H1 (cell line): ENCODE results near the gene FAM181A. TPM values are rescaled to one million over a fixed set of nuclear protein-coding genes. Genes with fewer than 3 reads are reported as not detected.

Experiments used
- MAFK ChIP-seq: IDR thresholded peaks from 2 replicates; pipeline ENCODE4 v1.6.1; 2012; ENCODE audit warnings: low read depth, mild to moderate bottlenecking, improper control_type of control experiment, low read length
- NRF1 ChIP-seq: IDR thresholded peaks from 2 replicates; pipeline ENCODE4 v1.6.1; 2011; ENCODE audit warnings: mild to moderate bottlenecking, low read depth, low read length, improper control_type of control experiment
- SRF ChIP-seq: IDR thresholded peaks from 2 replicates; pipeline ENCODE4 v1.6.1; 2011; ENCODE audit warnings: mild to moderate bottlenecking, low read depth, low read length, moderate library complexity
- polyA plus RNA-seq, 7 experiments: library from polyadenylated mRNA; depleted of rRNA in 3 of 7; stranded (reverse) in 5 of 7; unstranded in 2 of 7; fragments of >200 nt in 5 of 7; fragments of 200-250 nt in 2 of 7; gene quantifications; 1 replicate in 5 of 7; 2 replicates in 1 of 7; 4 replicates in 1 of 7; pipeline versions ENCODE4 v1.2.1 to v1.2.3, GENCODE V29; 2011 to 2013; ENCODE audit warnings: missing spikeins in 2 of 7, mixed read lengths in 2 of 7
- total RNA-seq: library from RNA; stranded (reverse); fragmentation: NEBNext Ultra II Directional; extraction: Animal tissue kit (Norgen Biotek cat#: 25700); gene quantifications from 2 replicates; pipeline ENCODE4 v1.2.1, GENCODE V29; 2021

The FAM181A gene
- total and polyA plus RNA-seq, 2 of the 8 experiments (the other 6 are each of a cell fraction or from before 2014, with no cell fraction given) = not detected

DNA sequence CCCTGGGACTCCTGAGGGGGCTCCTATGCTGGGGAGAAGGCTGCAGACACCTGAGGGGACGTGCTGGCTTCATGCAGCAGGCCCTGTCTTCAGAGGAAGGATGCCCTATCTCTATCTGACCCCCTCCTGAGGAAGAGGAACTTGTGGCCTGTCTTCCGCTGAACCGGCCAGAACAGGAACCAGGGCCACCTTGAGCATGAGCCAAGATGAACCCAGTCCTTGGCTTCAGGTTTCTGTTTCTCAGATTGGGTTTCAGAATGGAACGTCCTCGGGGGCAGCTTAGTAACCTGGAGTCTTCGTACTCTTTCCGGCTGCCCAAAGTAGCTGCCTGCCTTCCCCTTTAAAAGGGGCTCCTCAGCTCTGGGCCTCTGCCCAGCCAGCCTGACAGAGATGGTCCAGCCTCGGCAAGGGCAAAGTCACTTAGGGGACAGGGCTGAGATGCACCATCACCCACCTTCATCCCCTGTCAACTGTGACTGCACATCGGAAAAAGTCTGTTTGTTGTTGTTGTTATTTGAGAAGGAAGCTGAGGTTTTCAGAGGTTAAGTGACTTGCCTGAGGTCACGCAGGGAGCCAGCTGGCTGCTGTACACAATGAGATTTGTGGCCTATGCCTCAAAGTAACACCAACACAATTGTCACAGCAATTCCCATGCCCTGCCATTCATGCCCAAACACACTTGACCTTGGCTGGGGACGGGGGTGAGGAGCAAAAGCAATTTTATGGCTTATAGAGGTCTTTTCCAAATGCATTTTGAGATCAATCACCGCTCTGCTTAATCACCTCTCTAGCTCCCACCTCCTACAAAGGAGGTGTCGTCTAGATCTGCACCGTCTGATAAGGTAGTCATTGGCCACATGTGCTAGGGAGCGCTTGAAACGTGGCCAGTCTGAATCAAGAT lies 35.8 kb downstream of the FAM181A start (continued):
- no peak for TF ChIP-seq MAFK
- TF ChIP-seq NRF1 = no peak
- TF ChIP-seq SRF = no peak
